H1 (cell line): ENCODE measurements around the gene PROZ. TPM values are rescaled to one million over a fixed set of nuclear protein-coding genes. Genes with fewer than 3 reads are reported as not detected.

Experiments used
- CTCF ChIA-PET: fragments of 300-600 bp; sonication (Branson Sonifier 250); formaldehyde crosslinking; loops from one replicate; lab custom pipeline; 2021; ENCODE audit not compliant: partially characterized antibody; lab: Charles Lee
- POLR2A ChIA-PET: fragments of 300-600 bp; sonication (Branson Sonifier 250); formaldehyde crosslinking; loops from one replicate; lab custom pipeline; 2021; ENCODE audit warnings: inconsistent platforms; ENCODE audit not compliant: partially characterized antibody; lab: Charles Lee
- DNase-seq, 2 experiments: peaks; one replicate each; pipeline versions ENCODE4 v3.0.0 to v3.0.0-alpha.2; 2010 to 2022; ENCODE audit warnings: low spot score in 2 of 2, low read depth in 1 of 2, mixed read lengths in 1 of 2
- FAIRE-seq: peaks from 2 replicates; lab custom pipeline; 2011; peaks lifted over from hg19 to GRCh38; lab: Jason Lieb, UNC
- H2AFZ ChIP-seq: 2 replicates; pipeline ENCODE4 v1.8.1; 2012; ENCODE audit warnings: low read length, inconsistent platforms
- H2AK5ac ChIP-seq: 2 replicates; pipeline ENCODE4 v1.6.1; 2013; ENCODE audit warnings: low read depth, low read length
- H2BK120ac ChIP-seq: replicated peaks from 2 replicates; pipeline ENCODE3; 2013; ENCODE audit warnings: low read depth, low read length, inconsistent platforms
- H2BK12ac ChIP-seq: 2 replicates; pipeline ENCODE4 v1.6.1; 2013; ENCODE audit warnings: low read depth, low read length
- H2BK15ac ChIP-seq: 2 replicates; pipeline ENCODE4 v1.6.1; 2013; ENCODE audit warnings: low read length
- H2BK20ac ChIP-seq: 2 replicates; pipeline ENCODE4 v1.6.1; 2013; ENCODE audit warnings: low read length
- H2BK5ac ChIP-seq: 2 replicates; pipeline ENCODE4 v1.6.1; 2013; ENCODE audit warnings: low read depth, low read length
- H3K14ac ChIP-seq: 2 replicates; pipeline ENCODE4 v1.6.1; 2013; ENCODE audit warnings: inconsistent platforms; ENCODE audit not compliant: insufficient read length
- H3K18ac ChIP-seq: 2 replicates; pipeline ENCODE4 v1.6.1; 2013; ENCODE audit warnings: low read length; ENCODE audit errors: extremely low read depth
- H3K23ac ChIP-seq: 2 replicates; pipeline ENCODE4 v1.6.1; 2013; ENCODE audit warnings: inconsistent platforms; ENCODE audit not compliant: insufficient read length
- H3K23me2 ChIP-seq: 2 replicates; pipeline ENCODE4 v1.6.1; 2013; ENCODE audit warnings: low read depth, low read length
- H3K27ac ChIP-seq: 2 replicates; pipeline ENCODE4 v1.6.1; 2011; ENCODE audit warnings: low read depth, low read length, inconsistent platforms
- H3K27me3 ChIP-seq, 4 experiments: replicated peaks in 1 of 4; 1 replicate in 1 of 4; 2 replicates in 3 of 4; pipeline versions ENCODE4 v1.6.1 to v1.8.1; 2011 to 2013; ENCODE audit warnings: low read length in 3 of 4, mild to moderate bottlenecking in 3 of 4, inconsistent platforms in 2 of 4, mixed read lengths in 2 of 4, moderate library complexity in 1 of 4; ENCODE audit not compliant: control insufficient read depth in 3 of 4, insufficient read depth in 3 of 4; ENCODE audit errors: extremely low read depth in 1 of 4
- H3K36me3 ChIP-seq, 4 experiments: 2 replicates each; pipeline versions ENCODE4 v1.6.1 to v1.8.1; 2011 to 2013; ENCODE audit warnings: mild to moderate bottlenecking in 4 of 4, low read length in 3 of 4, moderate library complexity in 2 of 4, control low read depth in 1 of 4, inconsistent platforms in 1 of 4; ENCODE audit not compliant: insufficient read depth in 4 of 4, control insufficient read depth in 2 of 4
- H3K4ac ChIP-seq: replicated peaks from 2 replicates; pipeline ENCODE3; 2013; ENCODE audit warnings: low read length, low read depth, mixed read lengths, inconsistent platforms; ENCODE audit not compliant: insufficient read length
- H3K4me1 ChIP-seq, 4 experiments: replicated peaks in 1 of 4; 1 replicate in 1 of 4; 2 replicates in 3 of 4; pipeline versions ENCODE4 v1.6.1 to v1.8.1; 2011 to 2013; ENCODE audit warnings: low read length in 3 of 4, inconsistent platforms in 2 of 4, mixed read lengths in 1 of 4; ENCODE audit not compliant: insufficient read depth in 4 of 4, control insufficient read depth in 3 of 4
- H3K4me2 ChIP-seq, 2 experiments: 2 replicates each; pipeline versions ENCODE4 v1.6.1 to v1.8.1; 2011 to 2013; ENCODE audit warnings: low read depth in 2 of 2, low read length in 2 of 2, control low read depth in 1 of 2, inconsistent platforms in 1 of 2, mild to moderate bottlenecking in 1 of 2; ENCODE audit not compliant: insufficient read depth in 1 of 2
- H3K4me3 ChIP-seq, 4 experiments: fragments of 200-600, 300-600 bp in 1 of 4; sonication (generic), shearing (Covaris generic), sonication (Bioruptor Twin) in 1 of 4; 2 replicates each; pipeline versions ENCODE4 v1.5.1 to v1.8.1; 2011 to 2016; ENCODE audit warnings: low read length in 4 of 4, low read depth in 3 of 4, control low read depth in 2 of 4, inconsistent platforms in 2 of 4, mild to moderate bottlenecking in 2 of 4, mixed read lengths in 1 of 4, moderate library complexity in 1 of 4; ENCODE audit not compliant: insufficient read depth in 2 of 4; ENCODE audit errors: extremely low read depth in 1 of 4
- H3K56ac ChIP-seq: replicated peaks from 2 replicates; pipeline ENCODE3; 2013; ENCODE audit warnings: low read depth, mild to moderate bottlenecking, mixed read lengths, low read length, inconsistent platforms; ENCODE audit not compliant: insufficient read length
- H3K79me1 ChIP-seq: 2 replicates; pipeline ENCODE4 v1.6.1; 2013; ENCODE audit warnings: low read depth, low read length, control low read depth
- H3K79me2 ChIP-seq, 2 experiments: 2 replicates each; pipeline versions ENCODE4 v1.6.1 to v1.8.1; 2012 to 2013; ENCODE audit warnings: low read length in 2 of 2, mild to moderate bottlenecking in 2 of 2, inconsistent platforms in 1 of 2; ENCODE audit not compliant: insufficient read depth in 2 of 2, control insufficient read depth in 1 of 2
- H3K9ac ChIP-seq, 4 experiments: replicated peaks in 1 of 4; 1 replicate in 1 of 4; 2 replicates in 3 of 4; pipeline versions ENCODE4 v1.6.1 to v1.8.1; 2011 to 2013; ENCODE audit warnings: low read depth in 3 of 4, low read length in 3 of 4, control low read depth in 2 of 4, mild to moderate bottlenecking in 2 of 4, moderate library complexity in 2 of 4, inconsistent platforms in 1 of 4; ENCODE audit errors: extremely low read depth in 1 of 4
- H3K9me3 ChIP-seq, 2 experiments: 2 replicates each; pipeline versions ENCODE4 v1.6.1 to v1.8.1; 2012 to 2013; ENCODE audit warnings: mild to moderate bottlenecking in 2 of 2, moderate library complexity in 2 of 2, control low read depth in 1 of 2, inconsistent platforms in 1 of 2, low read depth in 1 of 2, low read length in 1 of 2, mixed read lengths in 1 of 2; ENCODE audit not compliant: insufficient read depth in 2 of 2
- H4K20me1 ChIP-seq, 2 experiments: replicated peaks in 1 of 2; 2 replicates each; pipeline versions ENCODE3 to v1.8.1; 2011 to 2013; ENCODE audit warnings: inconsistent platforms in 2 of 2, low read length in 2 of 2, mild to moderate bottlenecking in 1 of 2; ENCODE audit not compliant: insufficient read depth in 2 of 2, control insufficient read depth in 1 of 2
- H4K5ac ChIP-seq: 2 replicates; pipeline ENCODE4 v1.6.1; 2013; ENCODE audit warnings: low read length, low read depth, mixed read lengths, inconsistent platforms; ENCODE audit not compliant: insufficient read length
- H4K8ac ChIP-seq: 2 replicates; pipeline ENCODE4 v1.8.0; 2013; ENCODE audit warnings: mild to moderate bottlenecking, moderate library complexity, low read length, inconsistent platforms; ENCODE audit not compliant: insufficient read depth; ENCODE audit errors: extremely low read depth
- H4K91ac ChIP-seq: replicated peaks from 2 replicates; pipeline ENCODE3; 2013; ENCODE audit warnings: low read length, mixed read lengths, inconsistent platforms; ENCODE audit not compliant: insufficient read length
- CBX5 ChIP-seq: fragments of 300-800, 300-1000 bp; sonication (generic); IDR thresholded peaks from 2 replicates; pipeline ENCODE4 v1.7.1; 2016; ENCODE audit warnings: antibody characterized with exemption, low read length, low read depth
- CEBPB ChIP-seq: IDR thresholded peaks from 2 replicates; pipeline ENCODE4 v1.6.1; 2012; ENCODE audit warnings: low read depth, low read length
- CTBP2 ChIP-seq: IDR thresholded peaks from 2 replicates; pipeline ENCODE4 v1.7.0; 2011; ENCODE audit warnings: borderline replicate concordance, mild to moderate bottlenecking, moderate library complexity, mixed read lengths, low read length; ENCODE audit not compliant: insufficient read depth, insufficient read length
- FOSL1 ChIP-seq: IDR thresholded peaks from 2 replicates; pipeline ENCODE4 v1.6.1; 2011; ENCODE audit warnings: mild to moderate bottlenecking, low read depth, low read length, moderate library complexity; ENCODE audit not compliant: insufficient read depth
- MAX ChIP-seq: IDR thresholded peaks from 2 replicates; pipeline ENCODE4 v1.6.1; 2012; ENCODE audit warnings: inconsistent platforms
- NRF1 ChIP-seq: IDR thresholded peaks from 2 replicates; pipeline ENCODE4 v1.6.1; 2011; ENCODE audit warnings: mild to moderate bottlenecking, low read depth, low read length, improper control_type of control experiment
- RAD21 ChIP-seq, 2 experiments: IDR thresholded peaks in 1 of 2; conservative IDR thresholded peaks in 1 of 2; 2 replicates each; pipeline ENCODE4 v1.6.1; 2011; ENCODE audit warnings: low read depth in 2 of 2, low read length in 2 of 2, improper control_type of control experiment in 1 of 2, inconsistent platforms in 1 of 2, mild to moderate bottlenecking in 1 of 2, moderate library complexity in 1 of 2
- TAF7 ChIP-seq: optimal IDR thresholded peaks from 2 replicates; pipeline ENCODE3; 2011; ENCODE audit warnings: low read depth, mild to moderate bottlenecking, inconsistent platforms, low read length, moderate library complexity, borderline replicate concordance
- USF2 ChIP-seq: IDR thresholded peaks from 2 replicates; pipeline ENCODE4 v1.6.1; 2011; ENCODE audit warnings: low read length, improper control_type of control experiment
- WGBS, 2 experiments: shearing (Covaris generic) in 1 of 2; methylation state at CpG; one replicate each; pipeline versions ENCODE4 v1.1.6 to v1.1.7; 2013 to 2015; ENCODE audit warnings: low lambda C conversion rate in 2 of 2, mixed read lengths in 2 of 2, inconsistent platforms in 1 of 2, low coverage in 1 of 2, missing lambda C conversion rate in 1 of 2; ENCODE audit not compliant: insufficient replicate concordance in 2 of 2, insufficient coverage in 1 of 2, insufficient read length in 1 of 2; ENCODE audit errors: extremely low coverage in 1 of 2, missing lambda C conversion rate in 1 of 2; 5-methylcytosine and 5-hydroxymethylcytosine counted together
- polyA plus RNA-seq, 7 experiments: library from polyadenylated mRNA; depleted of rRNA in 3 of 7; stranded (reverse) in 5 of 7; unstranded in 2 of 7; fragments of >200 nt in 5 of 7; fragments of 200-250 nt in 2 of 7; gene quantifications; 1 replicate in 5 of 7; 2 replicates in 1 of 7; 4 replicates in 1 of 7; pipeline versions ENCODE4 v1.2.1 to v1.2.3, GENCODE V29; 2011 to 2013; ENCODE audit warnings: missing spikeins in 2 of 7, mixed read lengths in 2 of 7
- total RNA-seq: library from RNA; stranded (reverse); fragmentation: NEBNext Ultra II Directional; extraction: Animal tissue kit (Norgen Biotek cat#: 25700); gene quantifications from 2 replicates; pipeline ENCODE4 v1.2.1, GENCODE V29; 2021

PROZ gene
- total and polyA plus RNA-seq, 2 of the 8 experiments (the other 6 are each of a cell fraction or from before 2014, with no cell fraction given) = not detected

GRCh38 chr13:113184568-113185440 lies 26.4 kb downstream of the PROZ start:
- Histone ChIP-seq H4K20me1 (peaks cover 3 to 18% of the 10 kb centered on the region in 2 experiments), H3K27ac (no peak overlapping the region), H3K79me2 (no peaks in the 10 kb centered on the region), H3K9ac (no peak overlapping the region), H2AK5ac (no peak overlapping the region), H4K8ac (no peak overlapping the region), H3K56ac (no peak overlapping the region), H3K23ac (no peak overlapping the region), H2BK15ac (no peak overlapping the region), H3K4me1 (peaks cover 0 to 4% (median under 1%) of the 10 kb centered on the region in 4 experiments; a peak in 3 of 7 replicates), H3K18ac (no peak overlapping the region), H2BK5ac (no peak overlapping the region), H3K23me2 (no peaks in the 10 kb centered on the region), H3K9me3 (no peaks in the 10 kb centered on the region), H2AFZ (no peak overlapping the region), H2BK12ac (no peak overlapping the region), H2BK20ac (no peak overlapping the region), H4K5ac (no peak overlapping the region), H3K14ac (no peak overlapping the region), H3K36me3 (peaks cover 14 to 64% (median 43%) of the 10 kb centered on the region in 4 experiments), H4K91ac (no peak overlapping the region), H2BK120ac (no peak overlapping the region), H3K4ac (no peak overlapping the region), H3K4me2 (no peak overlapping the region), H3K27me3 (no peaks in the 10 kb centered on the region), H3K79me1 (peaks cover 3% of the 10 kb centered on the region; the same call in 1 of the 2 replicates), H3K4me3 (no peak overlapping the region)
- ChIA-PET POLR2A (interaction anchor here (1.1 kb wide), 1 partner anchor 35 kb away, joined by 3 read pairs; no protein-coding TSS in a partner anchor), CTCF (interaction anchor here (1.2 to 1.3 kb wide), 2 partner anchors 12 to 156 kb away, joined by 3 read pairs; no protein-coding TSS in a partner anchor)
- FAIRE-seq (no peak), DNase-seq (no peak)
- 91% methylated on average over 22 of the region's 22 CpGs; no CpG with 5 or more reads in 1 of the 2 experiments for WGBS, 2 experiments
- no peak for TF ChIP-seq USF2
- no peak for TF ChIP-seq CEBPB
- no peak for TF ChIP-seq RAD21 (IDR thresholded peaks at IDR 0.05 in 1 of 2, conservative IDR thresholded peaks at IDR 0.05 in 1 of 2; ENCODE audit: low read depth in 2 of 2, low read length in 2 of 2)
- TF ChIP-seq CBX5 = no peak
- TF ChIP-seq NRF1 = no peak
- TF ChIP-seq MAX = no peak
- no peak for TF ChIP-seq FOSL1
- TF ChIP-seq TAF7 = no peak
- TF ChIP-seq CTBP2 = no peak
